T47D (cell line): ENCODE results near the gene HADH.

ENCODE experiments used
- DNase-seq, 2 experiments: peaks; one replicate each; pipeline versions ENCODE4 v3.0.0 to v3.0.0-alpha.2; 2011 to 2012; ENCODE audit warnings: low read depth in 1 of 2, low spot score in 1 of 2
- JUND ChIP-seq: IDR thresholded peaks from 2 replicates; pipeline ENCODE4 v1.6.1; 2012; ENCODE audit warnings: low read depth
- in situ Hi-C: cut with HindIII; loops from 2 replicates; pipeline ENCODE4 v1.10.0; 2016; ENCODE audit warnings: low sequenced_read_pairs, low pct_unique_long_range_greater_than_20kb

HADH gene

GRCh38 chr4:108029016-108029720 is 39.5 kb downstream of the HADH start:
- no peak for TF ChIP-seq JUND
- in situ Hi-C loops = no loop called here
- no peak for DNase-seq

DNA sequence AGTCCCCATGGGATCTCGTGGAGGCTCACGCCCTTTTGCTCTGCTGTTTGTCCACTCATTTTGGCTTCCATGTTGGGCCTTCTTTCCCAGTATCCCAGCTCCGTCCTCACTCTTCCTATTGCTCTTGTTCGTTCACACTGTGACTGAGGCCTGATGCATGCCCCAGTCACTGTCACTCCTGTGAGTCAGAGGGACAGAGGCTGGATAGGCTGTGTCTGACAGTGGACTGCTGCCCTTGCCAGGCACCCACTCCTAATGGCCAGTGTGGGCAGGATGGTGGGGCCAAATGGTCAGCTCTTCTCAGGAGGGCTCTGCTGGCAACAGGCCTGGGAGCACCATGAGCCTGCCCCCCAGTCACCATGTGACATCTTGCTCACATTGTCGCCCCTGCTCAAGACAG is 40.0 kb downstream of the HADH start:
- DNase-seq = no peak
- no peak for TF ChIP-seq JUND
- in situ Hi-C loops = no loop called here

- peak; percentile 23 to 68 for DNase-seq
- no peak for TF ChIP-seq JUND
- in situ Hi-C loops = no loop called here
Measured at GRCh38 chr4:108030332-108030731, 40.6 kb downstream of the HADH start.

DNA sequence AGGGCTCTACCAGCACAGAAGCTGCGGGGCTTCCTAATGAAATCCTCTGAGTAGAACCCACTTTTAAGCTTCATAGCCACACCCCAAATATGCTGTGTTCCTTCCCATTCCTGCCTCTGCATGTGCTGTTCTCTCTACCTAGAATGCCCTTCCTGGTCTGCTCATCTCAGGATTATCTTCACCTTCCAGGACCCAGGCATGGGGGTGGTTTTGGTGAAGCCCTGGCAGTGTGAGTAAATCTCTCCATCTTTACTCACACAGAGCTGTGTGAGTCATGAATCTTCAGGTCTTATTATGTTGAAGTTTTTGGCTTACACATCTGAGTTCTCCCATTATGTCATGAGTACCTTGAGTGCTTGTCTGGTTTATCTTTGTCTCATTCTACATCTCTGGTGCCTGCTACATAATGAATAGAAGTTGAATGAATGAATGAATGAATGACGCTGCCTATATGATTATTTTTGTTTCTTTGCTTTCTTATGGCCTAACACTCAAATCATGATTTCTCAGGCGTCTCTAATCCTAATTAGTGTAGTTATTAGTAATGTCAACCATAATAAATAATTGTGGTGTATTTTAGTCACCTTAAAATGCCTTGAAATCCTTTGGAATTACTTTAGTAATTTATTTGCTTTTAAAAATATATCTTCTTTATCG is 41.9 kb downstream of the HADH start:
- in situ Hi-C loops = no loop called here
- TF ChIP-seq JUND = no peak
- no peak for DNase-seq

- in situ Hi-C loops = no loop called here
- no peak for DNase-seq
- TF ChIP-seq JUND = no peak
Measured at GRCh38 chr4:108033348-108033747, 43.7 kb downstream of the HADH start.

DNA sequence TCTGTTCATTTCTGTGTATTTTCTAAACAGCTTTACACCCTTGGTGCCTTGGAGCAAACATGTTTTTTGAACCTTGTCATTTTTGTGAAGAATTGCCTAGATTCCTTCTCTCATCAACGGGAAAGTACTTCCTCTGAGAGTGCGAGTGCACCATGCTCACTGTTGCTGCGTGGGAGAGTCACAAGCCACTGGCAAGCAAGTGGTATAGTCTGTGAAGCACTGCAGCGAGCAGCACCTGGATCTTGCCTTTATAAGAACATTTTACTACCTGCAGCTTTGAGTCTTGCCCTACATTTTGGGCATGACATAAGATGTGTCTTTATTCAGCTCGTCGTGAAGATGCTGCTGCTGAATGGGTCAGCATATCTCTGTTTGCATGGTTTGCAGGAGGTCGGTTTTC is 44.9 kb downstream of the HADH start:
- no peak for DNase-seq
- TF ChIP-seq JUND = no peak
- in situ Hi-C loops = no loop called here

GRCh38 chr4:108035691-108036090 is 46.0 kb downstream of the HADH start:
- no peak for DNase-seq
- TF ChIP-seq JUND = no peak
- in situ Hi-C loops = no loop called here

GRCh38 chr4:108036213-108036612 is 46.5 kb downstream of the HADH start:
- in situ Hi-C loops = no loop called here
- TF ChIP-seq JUND = no peak
- no peak for DNase-seq

DNA sequence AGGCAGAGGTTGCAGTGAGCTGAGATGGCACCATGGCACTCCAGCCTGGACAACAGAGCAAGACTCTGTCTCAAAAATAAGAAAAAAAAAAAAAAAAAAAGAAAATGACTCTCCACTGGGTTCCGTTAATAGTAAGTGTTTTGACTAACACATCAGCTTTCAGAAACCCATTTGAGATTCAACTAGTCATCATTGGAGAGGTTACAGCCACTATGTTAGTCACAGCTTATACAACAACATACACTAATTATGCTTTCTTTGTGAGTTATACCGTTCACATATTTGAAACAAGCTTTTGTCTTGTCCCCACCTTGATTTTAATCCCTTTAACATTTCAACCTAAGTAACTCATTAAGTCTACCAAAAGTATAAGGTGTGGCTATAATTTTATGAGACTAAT is 48.2 kb downstream of the HADH start:
- no peak for DNase-seq
- TF ChIP-seq JUND = no peak
- in situ Hi-C loops = no loop called here

DNA sequence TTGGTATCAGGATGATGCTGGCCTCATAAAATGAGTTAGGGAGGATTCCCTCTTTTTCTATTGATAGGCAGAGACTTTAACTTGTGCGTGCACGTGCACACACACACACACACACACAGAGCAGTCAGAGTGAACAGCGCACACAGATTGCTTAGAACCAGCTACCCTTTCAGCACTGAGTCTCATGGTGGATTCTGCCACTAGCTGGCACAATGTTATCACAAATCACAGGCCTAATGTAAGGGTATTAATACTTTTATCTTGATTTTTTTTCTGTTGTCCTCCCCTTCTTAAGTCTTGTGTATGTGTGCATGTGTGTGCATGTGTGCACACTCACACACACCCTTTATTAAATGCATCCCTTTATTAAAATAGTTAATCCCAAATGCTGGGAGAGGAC is 53.2 kb downstream of the HADH start:
- in situ Hi-C loops = no loop called here
- TF ChIP-seq JUND = no peak
- DNase-seq = no peak

DNA sequence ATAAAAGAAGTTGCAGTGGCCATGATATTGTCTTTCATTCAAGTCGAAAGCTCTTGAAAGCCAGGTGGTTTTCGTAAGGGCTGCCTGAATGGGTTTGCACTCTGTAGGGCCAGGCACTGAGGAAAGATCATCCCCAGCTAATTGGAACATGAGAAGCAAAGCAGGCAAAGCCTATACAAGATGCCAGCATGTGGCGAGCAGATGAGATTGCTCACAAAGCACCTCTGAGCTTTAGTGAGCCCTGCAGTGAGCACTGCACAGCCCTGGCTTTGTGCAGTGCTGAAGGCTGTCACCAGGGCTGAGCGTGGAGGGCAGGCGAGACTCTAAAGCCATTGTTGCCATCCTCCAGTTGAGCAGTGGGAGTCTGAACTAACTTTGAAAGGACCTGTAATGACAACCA is 53.8 kb downstream of the HADH start:
- no peak for TF ChIP-seq JUND
- DNase-seq = no peak
- in situ Hi-C loops = no loop called here

DNA sequence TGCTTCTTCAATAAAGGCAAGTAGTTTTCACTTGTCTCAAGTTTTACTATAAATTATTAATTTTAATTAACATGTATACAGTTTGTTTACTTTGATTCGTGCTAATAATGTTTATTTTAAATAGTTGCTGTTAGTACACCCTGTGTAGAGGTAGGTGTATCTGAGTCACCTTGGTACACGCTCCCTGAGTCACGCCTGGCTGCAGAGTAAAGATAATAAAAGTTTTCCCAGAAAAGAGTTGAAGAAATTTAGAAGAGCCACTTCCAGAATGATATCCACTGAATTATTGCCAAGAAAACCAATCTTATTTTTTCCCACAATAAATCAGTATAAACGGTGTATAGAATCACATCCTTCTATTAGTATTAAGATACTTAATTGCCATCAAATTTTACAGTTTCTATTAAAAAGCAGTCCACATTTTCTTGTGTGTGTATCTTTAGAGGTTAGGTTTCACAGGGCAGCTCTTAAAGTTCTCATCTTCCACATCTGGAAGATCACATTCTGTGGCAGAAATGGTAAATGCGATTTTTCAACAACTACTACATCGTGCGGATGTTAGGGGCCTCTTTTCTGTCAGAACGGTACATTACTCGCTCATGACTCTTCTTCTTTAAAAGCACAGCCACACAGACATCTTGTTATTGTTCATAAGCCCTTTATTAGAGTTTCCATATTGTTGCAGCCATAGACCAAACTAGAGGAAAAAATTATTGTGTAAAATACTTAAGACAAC is 55.4 kb downstream of the HADH start:
- in situ Hi-C loops = no loop called here
- DNase-seq = no peak
- no peak for TF ChIP-seq JUND

DNA sequence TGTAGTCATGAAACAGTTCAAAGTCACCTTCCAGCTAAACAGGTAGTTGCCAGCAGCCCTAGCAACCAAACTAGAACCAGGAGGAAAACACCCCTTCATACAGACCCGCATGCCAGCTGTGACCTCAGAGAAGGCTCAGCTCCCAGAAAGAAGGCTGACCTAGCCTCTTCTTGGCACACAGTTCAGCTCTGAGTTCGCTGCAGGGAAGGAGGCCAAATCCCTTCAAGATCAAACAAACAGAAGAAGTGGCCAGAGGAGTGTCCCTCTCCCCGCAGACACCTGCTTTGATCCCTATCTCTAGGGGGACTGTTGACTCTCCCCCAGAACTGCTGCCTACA is 56.0 kb downstream of the HADH start:
- DNase-seq = peak in 1 of 2 experiments; percentile 72
- no peak; the same call in 1 of the 2 replicates for TF ChIP-seq JUND
- in situ Hi-C loops = no loop called here
